Astrocyte (in vitro differentiated cells and primary cell): ENCODE results near the gene KLK7. TPM values are rescaled to one million over a fixed set of nuclear protein-coding genes. Genes with fewer than 3 reads are reported as not detected.

Experiments
- DNase-seq: peaks from one replicate; pipeline ENCODE4 v3.0.0-alpha.2; 2010; ENCODE audit warnings: low read depth
- FAIRE-seq: peaks from 2 replicates; lab custom pipeline; 2011; peaks lifted over from hg19 to GRCh38; lab: Jason Lieb, UNC
- H2AFZ ChIP-seq: 2 replicates; pipeline ENCODE4 v1.6.0; 2012; ENCODE audit warnings: low read depth, low read length, inconsistent platforms
- H3K27ac ChIP-seq: 2 replicates; pipeline ENCODE4 v1.5.1; 2011; ENCODE audit warnings: low read depth, low read length, inconsistent platforms
- H3K27me3 ChIP-seq: 2 replicates; pipeline ENCODE4 v1.6.0; 2011; ENCODE audit warnings: low read length, inconsistent platforms; ENCODE audit not compliant: insufficient read depth
- H3K36me3 ChIP-seq: 2 replicates; pipeline ENCODE4 v1.5.1; 2011; ENCODE audit warnings: low read length, inconsistent platforms; ENCODE audit not compliant: insufficient read depth
- H3K4me1 ChIP-seq: 2 replicates; pipeline ENCODE4 v1.5.1; 2011; ENCODE audit warnings: low read length, inconsistent platforms; ENCODE audit not compliant: insufficient read depth
- H3K4me2 ChIP-seq: 2 replicates; pipeline ENCODE4 v1.6.0; 2012; ENCODE audit warnings: low read length, inconsistent platforms
- H3K4me3 ChIP-seq: 2 replicates; pipeline ENCODE4 v1.5.1; 2011; ENCODE audit warnings: low read depth, mild to moderate bottlenecking, low read length, inconsistent platforms; ENCODE audit not compliant: insufficient read depth
- H3K79me2 ChIP-seq: 2 replicates; pipeline ENCODE4 v1.6.0; 2012; ENCODE audit warnings: mild to moderate bottlenecking, low read length, inconsistent platforms; ENCODE audit not compliant: insufficient read depth
- H3K9ac ChIP-seq: 2 replicates; pipeline ENCODE4 v1.6.0; 2012; ENCODE audit warnings: mild to moderate bottlenecking, low read length, inconsistent platforms
- H3K9me3 ChIP-seq: 2 replicates; pipeline ENCODE4 v1.5.1; 2012; ENCODE audit warnings: low read depth, mild to moderate bottlenecking, low read length, inconsistent platforms; ENCODE audit not compliant: insufficient read depth
- H4K20me1 ChIP-seq: 2 replicates; pipeline ENCODE4 v1.6.0; 2012; ENCODE audit warnings: low read length, inconsistent platforms; ENCODE audit not compliant: insufficient read depth
- H3K27ac Mint-ChIP-seq: one replicate; pipeline ENCODE4 v1.8.0; 2021; ENCODE audit warnings: mild to moderate bottlenecking, mixed read lengths; ENCODE audit not compliant: unreplicated experiment
- H3K27me3 Mint-ChIP-seq: one replicate; pipeline ENCODE4 v1.8.0; 2021; ENCODE audit warnings: low read depth, mixed read lengths; ENCODE audit not compliant: unreplicated experiment
- H3K36me3 Mint-ChIP-seq: one replicate; pipeline ENCODE4 v1.8.0; 2021; ENCODE audit warnings: low read depth, mixed read lengths; ENCODE audit not compliant: unreplicated experiment
- H3K4me1 Mint-ChIP-seq: one replicate; pipeline ENCODE4 v1.8.0; 2021; ENCODE audit warnings: low read depth, mixed read lengths; ENCODE audit not compliant: unreplicated experiment
- H3K4me3 Mint-ChIP-seq: one replicate; pipeline ENCODE4 v1.8.0; 2021; ENCODE audit warnings: mild to moderate bottlenecking, moderate library complexity, mixed read lengths; ENCODE audit not compliant: unreplicated experiment
- H3K9me3 Mint-ChIP-seq: one replicate; pipeline ENCODE4 v1.8.0; 2021; ENCODE audit warnings: mild to moderate bottlenecking, mixed read lengths; ENCODE audit not compliant: unreplicated experiment
- EZH2 ChIP-seq: IDR thresholded peaks from 2 replicates; pipeline ENCODE4 v1.6.1; 2012; ENCODE audit warnings: mild to moderate bottlenecking, low read length, inconsistent platforms; ENCODE audit not compliant: insufficient read depth
- total RNA-seq: library from RNA; stranded (reverse); gene quantifications from 2 replicates; pipeline ENCODE4 v1.2.1, GENCODE V29; 2021
- TF ChIP-seq, protein P1 (sequence below): IDR thresholded peaks from 2 replicates; pipeline ENCODE4 v1.5.1; 2011; ENCODE audit warnings: low read depth, mild to moderate bottlenecking, inconsistent platforms, low read length, moderate library complexity; ENCODE audit not compliant: insufficient read depth

Gene KLK7
- total RNA-seq, 1 donor from 2014 or later, result not detected

DNA sequence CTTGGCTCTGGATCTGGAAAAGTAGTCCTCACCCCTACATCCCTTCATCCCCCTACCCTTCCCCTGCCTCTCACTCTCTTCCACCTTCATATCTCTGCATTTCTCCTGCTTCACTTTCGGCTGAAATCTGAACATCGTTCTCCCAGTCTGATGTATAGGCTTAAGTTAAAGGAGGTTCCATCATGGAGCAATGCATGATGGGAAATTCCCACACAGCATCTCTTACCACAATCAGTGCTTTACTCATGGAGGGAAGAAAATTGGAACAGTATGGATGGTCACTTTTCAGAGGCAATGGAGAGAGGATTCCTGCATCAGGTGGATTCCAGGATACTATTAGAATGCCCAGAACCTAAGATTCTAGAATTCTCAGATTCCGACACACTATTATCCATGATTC lies 23.8 kb upstream of the KLK7 start:
- no peak overlapping the region for H2AFZ ChIP-seq
- H3K36me3 ChIP-seq, result no peaks in the 10 kb centered on the region
- peaks cover 2% of the 10 kb centered on the region for H3K9me3 ChIP-seq
- H3K27me3 ChIP-seq, result no peaks in the 10 kb centered on the region
- no peak for FAIRE-seq
- Mint-ChIP-seq H3K9me3 (peaks cover 1% of the 10 kb centered on the region), H3K36me3 (no peaks in the 10 kb centered on the region), H3K4me3 (no peak overlapping the region), H3K27me3 (peaks cover 43% of the 10 kb centered on the region), H3K4me1 (peaks cover 3% of the 10 kb centered on the region), H3K27ac (no peak overlapping the region)
- H3K4me3 ChIP-seq, result no peak overlapping the region
- no peak overlapping the region for H3K9ac ChIP-seq
- H3K4me2 ChIP-seq, result no peak overlapping the region
- TF ChIP-seq, protein P1, sequence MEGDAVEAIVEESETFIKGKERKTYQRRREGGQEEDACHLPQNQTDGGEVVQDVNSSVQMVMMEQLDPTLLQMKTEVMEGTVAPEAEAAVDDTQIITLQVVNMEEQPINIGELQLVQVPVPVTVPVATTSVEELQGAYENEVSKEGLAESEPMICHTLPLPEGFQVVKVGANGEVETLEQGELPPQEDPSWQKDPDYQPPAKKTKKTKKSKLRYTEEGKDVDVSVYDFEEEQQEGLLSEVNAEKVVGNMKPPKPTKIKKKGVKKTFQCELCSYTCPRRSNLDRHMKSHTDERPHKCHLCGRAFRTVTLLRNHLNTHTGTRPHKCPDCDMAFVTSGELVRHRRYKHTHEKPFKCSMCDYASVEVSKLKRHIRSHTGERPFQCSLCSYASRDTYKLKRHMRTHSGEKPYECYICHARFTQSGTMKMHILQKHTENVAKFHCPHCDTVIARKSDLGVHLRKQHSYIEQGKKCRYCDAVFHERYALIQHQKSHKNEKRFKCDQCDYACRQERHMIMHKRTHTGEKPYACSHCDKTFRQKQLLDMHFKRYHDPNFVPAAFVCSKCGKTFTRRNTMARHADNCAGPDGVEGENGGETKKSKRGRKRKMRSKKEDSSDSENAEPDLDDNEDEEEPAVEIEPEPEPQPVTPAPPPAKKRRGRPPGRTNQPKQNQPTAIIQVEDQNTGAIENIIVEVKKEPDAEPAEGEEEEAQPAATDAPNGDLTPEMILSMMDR, result no peak
- no peak for TF ChIP-seq EZH2
- H3K27ac ChIP-seq, result no peak overlapping the region
- no peaks in the 10 kb centered on the region for H3K79me2 ChIP-seq
- DNase-seq, result no peak
- no peaks in the 10 kb centered on the region for H4K20me1 ChIP-seq
- H3K4me1 ChIP-seq, result no peaks in the 10 kb centered on the region

DNA sequence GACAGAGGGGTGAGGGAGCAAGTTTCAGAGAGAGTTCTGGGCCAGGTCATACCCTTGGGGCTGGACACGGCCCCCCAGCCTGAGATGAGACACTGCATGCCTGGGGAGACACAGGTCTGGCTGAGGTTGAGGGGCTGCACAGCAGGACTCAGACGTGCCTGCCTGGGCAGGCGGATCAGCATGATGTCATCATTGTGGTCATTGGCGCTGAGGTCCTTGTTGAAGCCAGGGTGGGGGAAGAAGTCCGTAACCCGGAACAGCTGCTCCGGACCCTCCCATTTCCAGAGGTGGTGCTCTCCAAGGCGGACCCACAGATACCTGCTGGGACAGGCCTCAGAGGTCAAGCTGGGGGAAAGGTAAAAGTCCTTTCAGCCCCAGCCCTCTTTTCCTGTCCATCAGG lies 22.7 kb upstream of the KLK7 start:
- FAIRE-seq, result no peak
- peaks cover 1% of the 10 kb centered on the region for H3K9me3 Mint-ChIP-seq

DNA sequence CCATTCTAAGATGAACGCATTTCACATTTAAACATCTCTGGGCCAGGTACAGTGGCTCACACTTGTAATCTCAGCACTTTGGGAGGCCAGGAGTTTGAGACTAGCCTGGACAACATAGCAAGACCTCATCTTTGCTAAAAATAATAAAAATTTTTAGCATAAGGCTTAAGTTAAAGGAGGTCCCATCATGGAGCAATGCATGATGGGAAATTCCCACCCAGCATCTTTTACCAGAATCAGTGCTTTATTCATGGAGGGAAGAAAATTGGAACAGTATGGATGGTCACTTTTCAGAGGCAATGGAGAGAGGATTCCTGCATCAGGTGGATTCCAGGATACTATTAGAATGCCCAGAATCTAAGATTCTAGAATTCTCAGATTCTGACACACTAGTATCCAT lies 21.5 kb upstream of the KLK7 start:
- no peak overlapping the region for H3K27ac ChIP-seq
- peaks cover 2% of the 10 kb centered on the region for H3K9me3 ChIP-seq
- no peak overlapping the region for H3K27ac Mint-ChIP-seq
- H3K27me3 Mint-ChIP-seq, result peaks cover 48% of the 10 kb centered on the region
- H2AFZ ChIP-seq, result no peak overlapping the region
- no peaks in the 10 kb centered on the region for H3K4me1 ChIP-seq
- H3K27me3 ChIP-seq, result no peaks in the 10 kb centered on the region
- H3K79me2 ChIP-seq, result no peaks in the 10 kb centered on the region
- H3K4me2 ChIP-seq, result no peak overlapping the region
- peaks cover 1% of the 10 kb centered on the region for H3K9me3 Mint-ChIP-seq
- H3K4me3 ChIP-seq, result no peak overlapping the region
- DNase-seq (no peak), FAIRE-seq (no peak)
- TF ChIP-seq, protein P1, result no peak
- TF ChIP-seq EZH2, result no peak
- H4K20me1 ChIP-seq, result no peaks in the 10 kb centered on the region
- no peak overlapping the region for H3K9ac ChIP-seq
- H3K4me3 Mint-ChIP-seq, result no peak overlapping the region
- H3K36me3 Mint-ChIP-seq, result no peaks in the 10 kb centered on the region
- H3K4me1 Mint-ChIP-seq, result peaks cover 3% of the 10 kb centered on the region
- H3K36me3 ChIP-seq, result no peaks in the 10 kb centered on the region

More for the DNA sequence above, 22.7 kb upstream of the KLK7 start:
- Histone ChIP-seq H3K4me1 (no peaks in the 10 kb centered on the region), H3K27me3 (no peaks in the 10 kb centered on the region), H2AFZ (no peak overlapping the region), H3K4me2 (no peak overlapping the region), H3K36me3 (no peaks in the 10 kb centered on the region), H4K20me1 (no peaks in the 10 kb centered on the region), H3K9ac (no peak overlapping the region), H3K9me3 (peaks cover 2% of the 10 kb centered on the region), H3K4me3 (no peak overlapping the region), H3K27ac (no peak overlapping the region), H3K79me2 (no peaks in the 10 kb centered on the region)
- DNase-seq, result no peak
- Mint-ChIP-seq H3K4me3 (no peak overlapping the region), H3K27me3 (peaks cover 48% of the 10 kb centered on the region), H3K36me3 (no peaks in the 10 kb centered on the region), H3K27ac (peak overlapping the region; percentile 1), H3K4me1 (peaks cover 3% of the 10 kb centered on the region)
- TF ChIP-seq EZH2, result no peak
